GM21526 (cell line): ENCODE measurements around the gene SMIM12.
A peak's percentile ranks its signal among the peaks of the same experiment; 100 is the strongest.

Experiments used
- ATAC-seq: cut with Tn5 transposase; IDR thresholded peaks from one replicate; pipeline ENCODE4 v1.9.1; 2021; ENCODE audit warnings: moderate library complexity; ENCODE audit not compliant: unreplicated experiment, low FRiP score

SMIM12 gene

DNA sequence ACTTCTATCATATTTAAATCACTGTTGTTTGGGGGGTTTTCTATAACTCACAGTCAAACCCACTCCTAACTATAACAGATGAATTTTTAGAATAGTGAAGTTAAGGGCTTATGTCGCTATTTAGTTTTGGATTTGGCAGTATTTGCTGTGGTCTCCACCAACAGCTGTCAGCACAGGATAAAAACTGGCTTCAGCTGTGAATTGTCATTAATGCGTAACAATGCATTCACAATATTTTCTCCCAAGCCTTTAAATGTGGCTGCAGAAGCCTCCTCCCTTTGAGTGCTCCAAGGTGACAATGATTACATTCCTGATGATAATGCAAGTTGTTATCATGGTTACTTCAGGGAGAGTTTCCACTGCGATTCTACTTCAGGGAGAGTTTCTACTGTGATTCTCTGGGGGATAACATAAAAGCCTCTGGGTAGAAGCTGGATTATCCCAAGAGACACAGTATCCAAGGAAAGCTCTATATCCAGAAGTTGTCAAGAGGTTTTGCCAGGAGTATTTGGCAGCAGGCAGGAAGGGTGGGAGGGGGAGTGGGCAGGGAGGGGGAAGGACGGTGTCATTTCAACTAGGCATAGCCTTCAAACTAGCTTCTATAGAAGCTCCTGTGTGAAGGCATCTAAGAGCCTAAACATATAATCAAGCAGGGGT is 14.9 kb upstream of the SMIM12 start:
- no peak for ATAC-seq

DNA sequence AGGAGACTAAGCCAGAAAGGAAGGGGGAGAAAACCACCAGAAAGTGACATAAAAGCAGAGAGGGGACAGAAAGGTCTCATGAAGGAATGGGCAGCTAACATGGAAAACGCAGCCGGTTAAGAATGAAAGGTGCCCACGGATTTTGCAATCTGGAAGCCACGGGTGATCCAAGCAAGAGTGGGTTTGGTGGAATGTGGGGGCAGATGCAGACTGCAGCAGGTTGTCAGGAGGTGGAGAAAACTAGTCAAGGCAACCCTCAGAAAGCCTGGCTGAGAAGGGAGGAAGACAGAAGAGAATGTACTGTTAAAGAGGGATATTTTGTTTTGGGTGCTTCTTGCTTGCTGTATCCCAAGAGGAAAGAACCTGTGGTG is 12.6 kb upstream of the SMIM12 start:
- no peak for ATAC-seq

DNA sequence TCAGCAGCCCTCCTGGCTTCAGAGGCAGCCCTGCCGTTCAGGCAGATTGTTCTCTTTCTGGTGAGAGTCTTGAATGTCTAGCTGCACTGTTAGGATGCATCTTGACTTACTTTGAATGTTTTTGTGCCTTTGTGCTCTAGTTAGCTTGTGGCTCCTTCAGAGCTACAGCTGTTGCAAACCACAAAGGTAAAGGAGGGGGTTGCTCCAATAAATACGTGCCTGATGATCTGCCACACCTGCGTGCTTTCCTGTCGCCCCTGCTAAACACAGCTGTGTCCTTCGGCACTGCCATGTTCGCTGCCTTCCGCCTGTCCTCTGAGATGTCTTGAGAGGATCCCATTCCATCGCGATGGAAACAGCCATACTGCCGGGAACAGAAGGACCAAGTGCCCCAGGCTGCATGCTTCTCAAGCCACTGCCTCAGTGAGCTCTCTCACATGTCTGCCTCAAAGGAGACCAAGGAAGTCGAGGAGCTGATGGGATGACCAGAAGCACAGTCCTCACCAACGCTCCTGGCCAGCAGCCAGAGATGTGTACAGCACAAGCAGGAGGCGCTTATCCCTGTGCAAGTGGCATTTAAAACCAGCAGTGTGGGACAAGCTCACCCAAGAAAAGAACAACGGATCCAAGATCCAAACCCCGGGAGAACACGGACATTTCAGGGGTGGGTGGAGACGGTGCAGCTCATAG is 12.0 kb upstream of the SMIM12 start:
- ATAC-seq: no peak

DNA sequence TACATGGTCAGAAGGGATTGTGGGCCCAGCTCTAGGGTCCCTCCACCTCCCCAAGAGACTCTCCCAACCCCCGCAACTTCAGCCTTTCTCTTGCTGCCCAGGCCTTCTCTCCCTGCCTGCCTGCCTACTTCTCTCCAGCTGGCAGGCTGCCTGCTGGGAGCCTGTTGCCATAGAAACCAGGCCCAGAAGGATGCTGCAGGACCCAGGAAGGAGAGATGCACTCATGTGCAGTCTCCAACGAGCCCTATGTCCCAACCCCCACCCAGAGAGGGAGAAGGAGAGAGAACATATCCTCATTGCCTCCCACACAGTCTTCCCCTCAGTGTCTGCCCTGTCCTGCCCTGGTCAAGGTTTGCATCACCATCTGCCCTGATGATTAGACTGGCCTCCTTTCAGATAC is 10.8 kb upstream of the SMIM12 start:
- no peak for ATAC-seq

DNA sequence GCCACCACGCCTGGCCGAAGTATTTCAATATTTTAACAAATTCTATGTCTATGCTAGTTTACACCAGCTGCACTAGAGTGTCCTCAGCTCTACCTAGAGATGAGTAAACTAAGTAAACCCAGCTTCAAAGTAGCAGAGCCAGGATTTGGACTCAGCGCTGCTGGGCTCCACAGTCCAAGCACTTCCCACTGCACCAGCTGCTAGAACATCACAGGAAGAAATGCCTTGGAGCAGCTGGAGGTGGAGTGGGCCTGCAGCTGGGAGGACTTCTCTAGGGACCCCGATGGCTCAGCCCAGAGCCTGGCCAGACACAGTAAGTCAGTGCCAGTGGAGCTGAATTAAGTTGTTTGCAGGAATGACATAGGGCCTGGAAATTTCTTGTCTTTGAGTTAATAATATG is 10.2 kb upstream of the SMIM12 start:
- no peak for ATAC-seq

DNA sequence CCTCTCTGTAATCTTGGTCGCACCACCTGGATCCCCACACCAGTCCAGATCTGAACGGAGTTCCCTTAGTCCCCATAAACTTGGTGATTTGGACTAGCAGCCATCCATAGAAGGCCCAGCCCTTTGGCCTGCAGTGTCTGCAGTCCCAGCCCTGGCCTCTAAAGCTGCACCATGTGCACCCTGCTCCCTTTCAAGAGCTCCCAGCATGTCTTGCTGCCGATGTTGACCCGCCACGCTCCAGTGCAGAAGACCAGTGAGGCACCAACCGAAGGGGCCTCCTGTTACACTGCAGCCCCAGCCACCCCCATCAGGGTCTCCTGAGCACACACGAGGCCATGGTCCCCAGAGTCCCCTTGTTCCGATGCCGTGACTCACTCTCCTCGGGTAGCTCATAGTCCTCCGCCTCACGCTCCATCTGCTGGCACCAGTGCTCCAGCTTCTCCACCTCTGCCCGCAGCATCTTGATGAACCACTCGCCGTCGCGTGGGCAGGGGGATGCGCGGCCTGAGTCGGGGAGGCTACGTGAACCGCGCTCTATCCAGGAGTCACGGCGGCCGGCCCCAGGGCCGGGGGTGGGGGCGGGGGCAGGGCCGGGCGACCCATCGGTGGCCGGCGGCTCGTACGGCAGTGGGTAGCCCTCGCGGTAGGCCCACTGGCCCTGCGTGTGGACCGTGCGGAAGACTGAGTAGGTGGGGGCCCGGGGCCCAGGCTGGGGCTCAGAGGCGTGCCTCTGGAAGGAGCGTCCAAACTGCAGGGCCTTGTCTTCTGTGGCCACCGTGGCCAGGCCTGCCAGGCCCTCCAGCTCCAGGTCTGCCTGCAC is 8.9 kb upstream of the SMIM12 start:
- ATAC-seq: no peak

DNA sequence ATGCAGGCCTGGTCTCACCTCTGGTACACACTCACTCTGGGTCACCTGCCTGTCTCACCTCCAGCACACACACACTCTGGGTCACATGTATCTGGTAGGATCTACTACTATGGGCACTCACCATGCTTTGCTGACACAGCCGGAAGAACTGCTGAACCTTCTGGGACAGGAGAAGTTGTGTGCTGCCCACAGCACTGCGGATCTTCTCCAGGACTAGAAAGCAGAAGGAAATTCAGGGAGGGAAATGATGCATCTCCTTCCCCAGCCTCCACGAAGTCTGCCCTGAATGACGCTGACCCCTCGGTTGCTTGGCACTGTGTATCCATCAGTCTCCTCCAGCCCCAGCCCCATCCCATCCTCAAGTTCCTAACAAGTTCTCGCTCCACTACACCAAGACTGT is 7.9 kb upstream of the SMIM12 start:
- ATAC-seq: no peak

DNA sequence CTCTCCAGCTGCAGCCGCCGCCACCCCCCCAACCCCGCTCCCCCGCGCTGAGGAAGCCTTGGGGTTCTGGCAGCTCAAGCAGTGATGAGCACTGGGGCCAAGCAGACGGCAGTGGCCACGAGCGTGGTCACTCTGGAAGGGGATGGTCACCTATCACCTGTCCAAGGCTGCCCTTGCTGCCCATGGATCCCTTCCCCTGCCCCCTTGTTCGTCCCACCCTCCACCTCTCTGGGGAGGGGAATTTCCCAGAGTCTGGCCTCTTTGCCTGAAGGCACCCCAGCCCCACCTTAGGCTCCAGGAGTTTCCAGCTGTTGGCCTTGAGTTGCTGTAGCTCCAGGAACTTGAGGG is 7.2 kb upstream of the SMIM12 start:
- ATAC-seq: no peak

DNA sequence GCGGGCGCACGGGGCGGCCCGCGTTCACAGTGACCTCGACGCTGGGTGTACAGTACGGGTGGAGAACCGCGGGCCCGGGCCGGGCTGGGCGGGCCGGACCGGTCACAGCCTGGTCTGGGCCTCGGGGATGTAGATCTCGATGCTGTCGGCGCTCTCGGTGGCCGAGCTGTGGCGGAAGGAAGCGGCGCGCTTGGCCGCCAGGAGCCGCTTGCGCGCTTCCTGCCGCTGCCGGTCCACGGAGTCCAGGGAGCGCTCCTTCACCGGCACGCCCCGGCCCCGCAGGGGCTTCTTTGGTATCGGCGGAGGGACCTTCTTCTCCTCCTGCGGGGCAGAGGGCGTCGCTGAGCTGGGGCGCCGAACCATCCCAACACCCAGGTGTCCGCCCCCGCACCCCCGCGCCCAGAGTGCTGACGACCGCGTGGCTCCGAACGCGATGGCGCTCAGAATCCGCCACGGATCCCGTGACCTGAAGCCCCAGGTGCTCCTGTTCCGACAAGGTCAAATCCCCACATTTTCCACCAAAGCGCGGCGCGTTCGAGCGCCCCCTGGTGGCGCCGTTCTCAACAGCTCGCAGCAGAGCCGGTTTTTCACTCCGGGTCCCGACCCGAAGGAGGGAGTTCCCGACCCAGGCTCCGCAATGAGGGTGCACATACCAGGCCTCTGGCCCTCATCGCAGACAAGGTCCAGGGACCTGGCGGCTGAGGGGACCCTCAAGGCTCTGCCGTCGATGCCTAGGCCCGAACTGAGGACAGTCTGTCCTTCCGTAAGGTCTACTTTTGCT is 6.6 kb upstream of the SMIM12 start:
- ATAC-seq: no peak

DNA sequence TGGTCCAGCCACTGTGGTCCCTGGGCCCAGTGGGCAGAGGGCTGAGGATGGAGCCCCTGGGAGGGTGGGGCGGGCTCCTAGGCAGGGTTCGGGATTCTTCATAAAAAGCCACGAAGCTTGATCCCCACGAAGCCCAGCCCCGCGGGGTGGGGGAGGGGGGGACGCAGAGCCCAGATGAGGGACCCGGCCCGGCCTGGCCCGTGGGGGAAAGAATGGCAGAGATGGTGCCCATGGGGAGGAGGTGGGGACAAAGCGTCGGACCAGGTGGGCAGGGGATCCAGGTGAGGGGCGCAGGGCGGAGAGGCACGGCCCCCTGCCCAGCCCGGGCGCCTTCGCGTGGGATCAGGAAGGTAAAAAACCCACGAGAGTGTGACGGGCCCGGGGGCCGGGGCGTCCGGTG is 6.0 kb upstream of the SMIM12 start:
- no peak for ATAC-seq

DNA sequence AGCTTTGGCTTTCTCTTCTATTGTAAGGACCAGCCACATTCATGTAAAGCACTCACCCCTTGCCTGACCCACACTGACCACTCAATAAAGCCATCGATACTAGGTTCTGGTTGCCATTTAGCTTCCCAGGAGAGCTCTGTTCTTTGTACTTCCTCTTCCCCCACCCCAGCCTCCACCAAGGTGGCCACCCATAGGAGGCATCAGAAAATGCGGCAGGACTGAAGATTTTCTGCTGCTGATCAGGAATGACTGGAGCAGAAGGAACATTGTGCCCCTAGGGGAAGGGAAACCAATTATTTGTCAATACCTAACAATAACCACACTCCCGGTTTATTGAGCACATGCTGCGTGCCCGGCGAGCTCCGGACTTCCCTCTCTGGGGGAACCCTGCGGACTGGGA is 5.2 kb upstream of the SMIM12 start:
- no peak for ATAC-seq

DNA sequence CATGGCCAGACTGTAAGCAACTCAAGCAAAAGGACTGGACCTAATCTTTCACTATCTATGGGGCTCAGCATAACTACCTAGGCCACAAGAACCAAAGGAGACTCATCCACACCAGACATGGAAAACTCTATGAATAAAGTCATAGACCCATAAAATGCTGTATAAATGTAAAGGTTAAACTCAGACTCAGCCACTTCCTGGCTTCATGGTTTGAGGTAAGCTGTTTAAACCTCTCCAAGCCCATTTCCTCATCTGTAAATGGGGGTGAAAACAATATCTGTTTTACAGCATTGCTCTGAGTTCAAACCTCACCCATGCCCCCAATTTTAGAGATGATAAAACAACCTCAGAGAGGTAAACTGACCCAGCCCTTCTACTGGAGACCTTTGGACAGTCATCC is 4.0 kb upstream of the SMIM12 start:
- no peak for ATAC-seq

DNA sequence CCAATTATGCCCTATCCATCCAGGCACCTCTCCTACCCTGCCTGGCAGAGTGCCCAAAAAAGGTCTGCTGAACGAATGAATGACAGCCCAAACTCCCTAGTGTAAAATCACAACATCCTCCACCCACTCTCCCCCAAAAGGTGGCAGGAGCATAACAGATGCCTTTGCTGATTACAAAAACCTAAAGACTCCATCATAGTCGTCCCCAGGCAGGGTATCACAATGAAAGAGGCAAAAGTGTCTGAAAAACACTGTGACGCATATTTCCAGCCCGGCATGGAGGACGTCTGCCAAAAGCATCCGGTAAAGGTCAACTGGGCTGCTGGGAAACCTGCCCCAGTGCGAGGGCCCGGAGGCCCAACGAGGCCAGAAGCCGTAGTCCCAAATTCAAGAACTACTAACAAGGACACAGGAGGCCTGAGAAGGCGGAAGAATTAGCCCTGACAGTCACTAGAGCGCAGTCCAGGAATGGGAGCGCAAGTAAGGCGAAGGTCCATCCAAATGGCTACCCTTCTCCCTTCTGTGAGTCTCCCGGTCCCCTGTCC is 576 bp downstream of the SMIM12 start:
- ATAC-seq: no peak

DNA sequence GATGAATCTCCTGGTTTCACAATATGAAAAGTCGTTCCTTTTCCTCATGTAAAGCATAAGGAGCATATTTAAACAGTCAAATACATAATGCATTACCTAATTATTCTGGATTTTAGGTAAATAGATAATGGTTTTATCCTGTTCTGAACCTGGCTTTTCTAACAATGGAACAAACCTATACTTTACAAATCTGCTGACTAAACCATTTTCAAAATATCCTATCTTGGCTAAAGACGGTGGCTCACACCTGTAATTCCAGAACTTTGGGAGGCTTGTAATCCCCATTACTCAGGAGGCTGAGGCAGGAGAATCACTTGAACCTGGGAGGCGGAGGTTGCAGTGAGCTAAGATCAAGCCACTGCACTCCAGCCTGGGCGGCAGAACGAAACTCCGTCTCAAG is 2.9 kb downstream of the SMIM12 start:
- ATAC-seq: no peak

DNA sequence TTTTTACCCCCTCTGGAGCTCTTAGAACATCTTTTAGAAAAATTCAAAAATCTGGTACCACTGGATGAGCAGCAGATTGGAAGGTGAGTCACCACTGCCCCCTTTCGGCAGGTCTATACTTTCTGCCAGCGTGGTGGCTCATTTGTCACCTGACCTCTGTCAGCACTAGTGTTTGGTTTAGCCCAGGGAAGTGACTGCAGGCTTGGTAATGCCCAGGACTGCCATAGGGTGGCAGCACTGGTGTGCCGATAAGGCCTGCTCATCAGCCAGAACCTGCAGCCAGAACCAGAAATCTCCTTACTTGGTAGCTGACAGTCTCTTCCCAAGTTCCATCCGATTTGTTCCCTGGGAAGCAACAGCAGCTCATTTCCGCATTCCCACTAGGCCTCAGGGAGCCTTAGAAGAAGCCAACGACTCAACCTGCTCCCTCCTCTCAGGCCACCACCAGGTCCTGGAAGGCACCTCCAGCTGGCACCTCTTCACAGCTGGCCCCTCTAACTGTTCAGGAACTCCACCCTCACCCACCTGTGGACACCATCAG is 6.8 kb downstream of the SMIM12 start:
- peak; percentile 91 for ATAC-seq

DNA sequence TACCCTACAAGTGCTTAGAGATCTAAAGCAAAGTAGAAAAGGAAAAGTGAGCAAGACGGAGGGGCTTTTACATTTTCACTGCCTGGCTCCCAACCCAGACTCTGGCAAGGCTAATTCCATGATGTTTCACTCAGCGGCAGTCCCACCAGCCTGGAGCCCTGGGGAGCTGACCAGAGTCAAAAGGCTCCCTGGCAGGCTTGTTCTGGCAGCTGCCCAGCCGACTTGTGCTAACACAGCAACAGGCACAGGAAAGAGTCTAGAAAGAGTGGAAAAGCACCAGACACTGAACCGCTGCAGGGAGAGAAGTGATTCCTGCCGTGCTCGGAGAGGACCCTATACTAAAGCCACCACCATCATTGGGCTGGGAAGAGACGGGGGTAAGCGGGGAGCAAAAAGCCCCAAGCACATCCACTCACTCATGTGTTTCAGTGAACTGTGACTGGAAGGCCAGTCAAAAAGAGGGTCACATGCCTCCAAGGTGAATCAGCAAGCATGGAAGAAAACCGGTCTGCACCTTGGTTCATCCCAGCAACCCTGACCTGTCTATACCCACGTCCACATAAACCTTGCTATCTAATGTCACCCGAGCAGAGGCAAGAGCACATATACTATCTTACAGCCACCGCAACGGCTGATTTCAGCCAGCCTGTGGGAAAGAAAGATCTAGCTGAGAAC is 8.0 kb downstream of the SMIM12 start:
- ATAC-seq: no peak

DNA sequence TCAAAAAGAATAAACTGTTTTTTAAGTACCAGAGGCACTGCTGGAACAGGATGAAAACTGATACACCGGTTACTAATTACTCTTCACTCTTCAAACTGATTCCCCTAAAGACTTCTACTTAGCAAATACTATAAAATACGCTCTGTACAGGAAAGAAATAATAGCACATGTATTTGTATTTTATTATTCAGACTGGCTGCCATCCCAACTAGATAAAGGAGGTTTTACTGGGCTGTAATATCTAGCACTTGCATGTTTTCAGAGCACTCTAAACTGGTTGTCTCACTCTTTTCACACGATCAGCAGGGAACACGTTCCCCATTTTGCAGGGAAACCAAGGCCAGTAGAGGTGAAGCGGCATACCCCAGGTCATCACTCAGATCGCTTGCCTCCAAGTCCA is 9.2 kb downstream of the SMIM12 start:
- no peak for ATAC-seq

DNA sequence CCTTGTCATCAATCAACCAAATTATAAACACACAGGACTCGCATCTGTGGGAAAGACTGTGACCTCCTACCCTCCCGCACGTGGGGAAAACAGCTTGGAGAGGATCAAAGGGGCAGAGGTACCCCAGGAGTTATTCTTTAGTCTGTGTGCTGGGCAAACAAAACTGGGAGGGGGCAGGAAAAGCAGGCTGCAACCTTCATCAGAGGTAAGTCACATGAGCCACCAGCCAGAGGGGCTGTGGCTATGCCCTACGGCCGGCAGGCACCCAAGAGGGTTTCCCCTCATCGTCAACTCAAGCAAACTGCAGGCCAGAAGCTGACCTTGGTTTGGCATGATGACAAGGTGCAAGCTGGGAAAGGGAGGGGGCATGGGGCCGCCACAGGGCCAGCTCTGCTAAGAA is 12.5 kb downstream of the SMIM12 start:
- ATAC-seq: no peak

DNA sequence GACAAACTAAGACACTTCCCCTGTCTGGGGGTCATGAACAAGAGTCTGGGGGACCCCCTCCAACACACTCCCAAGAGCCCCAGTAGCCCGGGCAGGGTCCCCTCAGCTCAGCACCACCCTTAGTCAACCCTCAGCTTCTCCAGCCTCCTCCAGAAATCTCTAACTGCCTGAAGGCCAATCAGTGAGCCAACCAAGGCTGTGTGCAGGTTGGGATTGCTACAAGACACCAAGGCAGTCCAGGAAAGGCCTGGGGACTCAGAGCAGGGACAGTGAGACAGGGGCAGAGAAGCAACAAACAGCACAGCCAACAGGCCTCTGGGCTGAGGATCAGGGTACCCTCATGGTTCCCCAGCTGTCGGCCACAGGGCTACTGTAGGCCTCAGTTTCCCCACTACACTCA is 13.3 kb downstream of the SMIM12 start:
- no peak for ATAC-seq
